Measurements from ENCODE around the gene VAPA. TPM values are rescaled to one million over a fixed set of nuclear protein-coding genes. Genes with fewer than 3 reads are reported as not detected.

The VAPA gene
- total and polyA plus RNA-seq, 9 of the 15 experiments (the other 6 are each of a cell fraction or from before 2014, with no cell fraction given) = 219 to 902 (median 526) TPM

DNA sequence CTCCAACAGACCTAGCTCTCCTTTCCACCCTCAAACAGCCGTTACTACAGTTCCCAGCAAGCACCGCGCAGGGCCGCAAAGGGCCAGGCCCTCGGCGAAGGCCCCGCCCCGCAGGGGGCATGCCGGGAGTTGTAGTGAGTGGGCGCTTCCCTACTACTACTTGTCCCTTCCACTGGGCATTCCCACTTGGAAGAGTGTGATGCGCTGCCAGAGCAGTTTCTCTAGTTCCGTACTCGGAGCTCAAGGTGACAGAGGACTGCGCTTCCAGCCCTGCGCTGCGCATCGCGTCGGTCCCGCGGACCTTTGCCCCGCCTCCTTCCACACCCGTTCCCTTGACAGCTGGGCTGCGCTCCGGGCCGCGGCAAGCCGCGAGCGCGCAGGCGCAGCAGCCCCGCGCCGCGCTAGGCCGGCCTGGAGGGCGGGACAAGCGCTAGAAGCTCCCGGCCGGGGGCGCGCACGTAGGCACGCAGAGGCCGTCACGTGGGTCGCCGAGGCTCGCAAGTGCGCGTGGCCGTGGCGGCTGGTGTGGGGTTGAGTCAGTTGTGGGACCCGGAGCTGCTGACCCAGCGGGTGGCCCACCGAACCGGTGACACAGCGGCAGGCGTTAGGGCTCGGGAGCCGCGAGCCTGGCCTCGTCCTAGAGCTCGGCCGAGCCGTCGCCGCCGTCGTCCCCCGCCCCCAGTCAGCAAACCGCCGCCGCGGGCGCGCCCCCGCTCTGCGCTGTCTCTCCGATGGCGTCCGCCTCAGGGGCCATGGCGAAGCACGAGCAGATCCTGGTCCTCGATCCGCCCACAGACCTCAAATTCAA lies at the start of gene VAPA (continued):
- no peak for TF ChIP-seq CBX8 (IDR thresholded peaks at IDR 0.05; ENCODE audit: borderline replicate concordance, extremely low read depth, low read depth, low read length, poor library complexity, severe bottlenecking)
- TF ChIP-seq, protein P1, sequence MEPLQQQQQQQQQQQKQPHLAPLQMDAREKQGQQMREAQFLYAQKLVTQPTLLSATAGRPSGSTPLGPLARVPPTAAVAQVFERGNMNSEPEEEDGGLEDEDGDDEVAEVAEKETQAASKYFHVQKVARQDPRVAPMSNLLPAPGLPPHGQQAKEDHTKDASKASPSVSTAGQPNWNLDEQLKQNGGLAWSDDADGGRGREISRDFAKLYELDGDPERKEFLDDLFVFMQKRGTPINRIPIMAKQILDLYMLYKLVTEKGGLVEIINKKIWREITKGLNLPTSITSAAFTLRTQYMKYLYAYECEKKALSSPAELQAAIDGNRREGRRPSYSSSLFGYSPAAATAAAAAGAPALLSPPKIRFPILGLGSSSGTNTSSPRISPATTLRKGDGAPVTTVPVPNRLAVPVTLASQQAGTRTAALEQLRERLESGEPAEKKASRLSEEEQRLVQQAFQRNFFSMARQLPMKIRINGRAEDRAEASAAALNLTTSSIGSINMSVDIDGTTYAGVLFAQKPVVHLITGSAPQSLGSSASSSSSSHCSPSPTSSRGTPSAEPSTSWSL (CRISPR knock-in tag; IDR thresholded peaks at IDR 0.05; ENCODE audit: borderline replicate concordance) = peak; percentile 77; the same call in 1 of the 2 replicates
- peak; percentile 78 for TF ChIP-seq ELF2 (CRISPR knock-in tag; IDR thresholded peaks at IDR 0.05)
- peak; percentile 97 for TF ChIP-seq MTA3 (IDR thresholded peaks at IDR 0.05; ENCODE audit: borderline replicate concordance)
- peak; percentile 75 for TF ChIP-seq KDM5B (IDR thresholded peaks at IDR 0.05; ENCODE audit: insufficient replicate concordance, low read depth, low read length)
- TF ChIP-seq MAFK (IDR thresholded peaks at IDR 0.05; ENCODE audit: low read length) = peak; percentile 38; the same call in 1 of the 2 replicates
- TF ChIP-seq CCNT2 (IDR thresholded peaks at IDR 0.05; ENCODE audit: borderline replicate concordance, extremely low read depth, insufficient read length, low read depth, low read length) = peak; percentile 94
- peak; percentile 75; the same call in 1 of the 2 replicates for TF ChIP-seq HNRNPL (IDR thresholded peaks at IDR 0.05; ENCODE audit: low read depth, low read length)
- TF ChIP-seq, protein P2, sequence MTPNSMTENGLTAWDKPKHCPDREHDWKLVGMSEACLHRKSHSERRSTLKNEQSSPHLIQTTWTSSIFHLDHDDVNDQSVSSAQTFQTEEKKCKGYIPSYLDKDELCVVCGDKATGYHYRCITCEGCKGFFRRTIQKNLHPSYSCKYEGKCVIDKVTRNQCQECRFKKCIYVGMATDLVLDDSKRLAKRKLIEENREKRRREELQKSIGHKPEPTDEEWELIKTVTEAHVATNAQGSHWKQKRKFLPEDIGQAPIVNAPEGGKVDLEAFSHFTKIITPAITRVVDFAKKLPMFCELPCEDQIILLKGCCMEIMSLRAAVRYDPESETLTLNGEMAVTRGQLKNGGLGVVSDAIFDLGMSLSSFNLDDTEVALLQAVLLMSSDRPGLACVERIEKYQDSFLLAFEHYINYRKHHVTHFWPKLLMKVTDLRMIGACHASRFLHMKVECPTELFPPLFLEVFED (CRISPR knock-in tag; conservative IDR thresholded peaks at IDR 0.05) = peak; percentile 53; the same call in 1 of the 2 replicates
- peak; percentile 96 for TF ChIP-seq ZNF143 (CRISPR knock-in tag; IDR thresholded peaks at IDR 0.05)
- TF ChIP-seq NFIC (IDR thresholded peaks at IDR 0.05) = no peak
- peak; percentile 84; the same call in 1 of the 2 replicates for TF ChIP-seq OTX1 (CRISPR knock-in tag; IDR thresholded peaks at IDR 0.05)
- no peak for TF ChIP-seq ZNF232 (CRISPR knock-in tag; IDR thresholded peaks at IDR 0.05)
- TF ChIP-seq HOXB6 (CRISPR knock-in tag; IDR thresholded peaks at IDR 0.05; ENCODE audit: borderline replicate concordance) = no peak
